A549 (cell line): Measurements from ENCODE around the gene CLCNKA. TPM values are rescaled to one million over a fixed set of nuclear protein-coding genes. Genes with fewer than 3 reads are reported as not detected.

Experiments
- ATAC-seq, 2 experiments: fragments of 200-7000 bp in 1 of 2; fragments of >200 bp in 1 of 2; cut with Nextera tagmentation in 1 of 2; cut with Tn5 transposase in 1 of 2; 3 replicates each; pipeline versions ENCODE4 v1.8.0 to v1.9.1; 2018 to 2020; ENCODE audit warnings: mild to moderate bottlenecking in 1 of 2, moderate library complexity in 1 of 2
- CTCF ChIA-PET: fragments of 300-600 bp; sonication (Branson Sonifier 250); formaldehyde crosslinking; extraction: SDS; loops from one replicate; lab custom pipeline; 2021; ENCODE audit warnings: antibody characterized with exemption, inconsistent platforms; lab: Yijun Ruan, JAX
- POLR2A ChIA-PET: fragments of 350-600 bp; formaldehyde crosslinking; extraction: SDS; loops from one replicate; lab custom pipeline; 2021; ENCODE audit warnings: antibody characterized with exemption, inconsistent platforms; lab: Yijun Ruan, JAX
- DNase-seq, 2 experiments: peaks; one replicate each; pipeline versions ENCODE4 v3.0.0 to v3.0.0-alpha.2; 2011 to 2016; ENCODE audit warnings: low read depth in 1 of 2, low spot score in 1 of 2
- FAIRE-seq: peaks from 2 replicates; lab custom pipeline; 2011; peaks lifted over from hg19 to GRCh38; lab: Jason Lieb, UNC
- H3K27ac ChIP-seq, 2 experiments: fragments of >200 bp; sonication (Bioruptor Twin); formaldehyde crosslinking; 3 replicates each; pipeline ENCODE4 v1.5.1; 2016 to 2017
- H3K4me1 ChIP-seq: fragments of >200 bp; sonication (Bioruptor Twin); formaldehyde crosslinking; 3 replicates; pipeline ENCODE4 v1.6.1; 2016
- H3K4me2 ChIP-seq: fragments of >200 bp; sonication (Bioruptor Twin); formaldehyde crosslinking; 3 replicates; pipeline ENCODE4 v1.6.1; 2016
- H3K4me3 ChIP-seq: fragments of >200 bp; sonication (Bioruptor Twin); formaldehyde crosslinking; 3 replicates; pipeline ENCODE4 v1.5.1; 2016
- H3K9me3 ChIP-seq: fragments of >200 bp; sonication (Bioruptor Twin); formaldehyde crosslinking; 3 replicates; pipeline ENCODE4 v1.6.1; 2016
- BHLHE40 ChIP-seq: IDR thresholded peaks from 2 replicates; pipeline ENCODE4 v1.6.1; 2012; ENCODE audit warnings: low read depth, low read length, inconsistent platforms
- CBX8 ChIP-seq: fragments of 200-600 bp; sonication (generic); IDR thresholded peaks from 2 replicates; pipeline ENCODE4 v1.6.1; 2016
- CEBPB ChIP-seq, 2 experiments: fragments of >200 bp in 1 of 2; sonication (Bioruptor Twin) in 1 of 2; formaldehyde crosslinking in 1 of 2; IDR thresholded peaks; 2 replicates each; pipeline ENCODE4 v1.6.1; 2012 to 2016
- FOSB ChIP-seq: fragments of 250-450 bp; sonication (Bioruptor Pico); IDR thresholded peaks from 2 replicates; pipeline ENCODE4 v1.5.0; 2020; ENCODE audit warnings: mild to moderate bottlenecking, moderate library complexity
- GATA3 ChIP-seq: IDR thresholded peaks from 2 replicates; pipeline ENCODE4 v1.6.1; 2012; ENCODE audit warnings: borderline replicate concordance
- HES2 ChIP-seq: fragments of >200 bp; sonication (Bioruptor Twin); formaldehyde crosslinking; IDR thresholded peaks from 2 replicates; pipeline ENCODE4 v1.6.1; 2016
- HEYL ChIP-seq: fragments of 250-450 bp; sonication (Bioruptor Pico); IDR thresholded peaks from 2 replicates; pipeline ENCODE4 v1.8.0; 2021; ENCODE audit warnings: mild to moderate bottlenecking, moderate library complexity
- HMGXB4 ChIP-seq: fragments of 250-450 bp; sonication (Bioruptor Pico); IDR thresholded peaks from 2 replicates; pipeline ENCODE4 v1.5.0; 2021; ENCODE audit warnings: mild to moderate bottlenecking, moderate library complexity, borderline replicate concordance
- HOXB5 ChIP-seq: fragments of 250-450 bp; sonication (Bioruptor Pico); IDR thresholded peaks from 2 replicates; pipeline ENCODE4 v1.5.0; 2020; ENCODE audit warnings: mild to moderate bottlenecking, moderate library complexity
- JUN ChIP-seq, 2 experiments: fragments of >200 bp; sonication (Bioruptor Twin); formaldehyde crosslinking; IDR thresholded peaks; 2 replicates in 1 of 2; 3 replicates in 1 of 2; pipeline ENCODE4 v1.6.1; 2016 to 2017
- KDM1A ChIP-seq: fragments of 200-600 bp; sonication (generic); IDR thresholded peaks from 2 replicates; pipeline ENCODE4 v1.6.1; 2016; ENCODE audit warnings: low read depth, mild to moderate bottlenecking
- MYC ChIP-seq: IDR thresholded peaks from 2 replicates; pipeline ENCODE4 v1.6.1; 2012; ENCODE audit warnings: mild to moderate bottlenecking, inconsistent platforms, low read length, improper control_type of control experiment, borderline replicate concordance
- PBX3 ChIP-seq: IDR thresholded peaks from 2 replicates; pipeline ENCODE4 v1.6.1; 2012
- POLR2A ChIP-seq: IDR thresholded peaks from 2 replicates; pipeline ENCODE4 v1.6.1; 2012; ENCODE audit warnings: mild to moderate bottlenecking, low read length
- POLR2AphosphoS2 ChIP-seq: conservative IDR thresholded peaks from 2 replicates; pipeline ENCODE4 v1.6.1; 2012; ENCODE audit warnings: low read length, improper control_type of control experiment, inconsistent platforms
- RAD21 ChIP-seq, 2 experiments: fragments of >200 bp in 1 of 2; sonication (Bioruptor Twin) in 1 of 2; formaldehyde crosslinking in 1 of 2; IDR thresholded peaks in 1 of 2; conservative IDR thresholded peaks in 1 of 2; 2 replicates in 1 of 2; 3 replicates in 1 of 2; pipeline ENCODE4 v1.6.1; 2012 to 2018; ENCODE audit warnings: inconsistent platforms in 1 of 2
- RARB ChIP-seq: fragments of 250-450 bp; sonication (Bioruptor Pico); IDR thresholded peaks from 2 replicates; pipeline ENCODE4 v1.8.0; 2021; ENCODE audit warnings: mild to moderate bottlenecking, moderate library complexity
- RFX5 ChIP-seq: fragments of 450-650 bp; IDR thresholded peaks from 2 replicates; pipeline ENCODE4 v1.7.1; 2014; ENCODE audit warnings: antibody characterized with exemption, mild to moderate bottlenecking, moderate library complexity
- RNF2 ChIP-seq: fragments of 200-600 bp; sonication (generic); IDR thresholded peaks from 2 replicates; pipeline ENCODE4 v1.6.1; 2016; ENCODE audit warnings: low read depth, mild to moderate bottlenecking, antibody characterized with exemption, moderate library complexity, borderline replicate concordance
- SREBF2 ChIP-seq: fragments of 450-650 bp; IDR thresholded peaks from 2 replicates; pipeline ENCODE4 v1.6.1; 2014; ENCODE audit warnings: mild to moderate bottlenecking, moderate library complexity
- ZC3H11A ChIP-seq: fragments of 450-650 bp; IDR thresholded peaks from 2 replicates; pipeline ENCODE4 v1.6.1; 2014; ENCODE audit warnings: antibody characterized with exemption, mild to moderate bottlenecking
- WGBS: methylation state at CpG from one replicate; pipeline ENCODE4 v1.1.6; 2017; ENCODE audit errors: missing lambda C conversion rate; 5-methylcytosine and 5-hydroxymethylcytosine counted together
- polyA plus RNA-seq, 4 experiments: library from polyadenylated mRNA; depleted of rRNA in 3 of 4; stranded (reverse); fragments of >200 nt; fragmentation: RNase III in 1 of 4; extraction: RNeasy Plus Mini Kit Qiagen cat#74134 plus additional on column Dnase treatment in 1 of 4; gene quantifications; 2 replicates in 3 of 4; 3 replicates in 1 of 4; pipeline ENCODE4 v1.2.3, GENCODE V29; 2011 to 2017

Gene CLCNKA
- polyA plus RNA-seq, 2 of the 4 experiments (the other 2 are of a cell fraction): 0.06 TPM; not detected in 1

- WGBS: 68% methylated on average over 6 of the region's 7 CpGs
- H3K27ac ChIP-seq: no peak overlapping the region
- FAIRE-seq: no peak
- H3K4me2 ChIP-seq: no peak overlapping the region
- DNase-seq: no peak
- ChIA-PET POLR2A (no interaction called here), CTCF (interaction anchor here (0.6 kb wide), 1 partner anchor 161 kb away, joined by 6 read pairs; no protein-coding TSS in a partner anchor)
- no peaks in the 10 kb centered on the region for H3K4me1 ChIP-seq
- ATAC-seq: no peak
- H3K9me3 ChIP-seq: no peaks in the 10 kb centered on the region
- no peak overlapping the region for H3K4me3 ChIP-seq
- no peak for TF ChIP-seq RAD21 (conservative IDR thresholded peaks at IDR 0.05 in 1 of 2, IDR thresholded peaks at IDR 0.05 in 1 of 2)
- TF ChIP-seq HMGXB4 (CRISPR knock-in tag): no peak
- TF ChIP-seq POLR2AphosphoS2: no peak
- no peak for TF ChIP-seq ZC3H11A
- no peak for TF ChIP-seq HOXB5 (CRISPR knock-in tag)
- TF ChIP-seq PBX3: no peak
- TF ChIP-seq BHLHE40: no peak
- no peak for TF ChIP-seq RNF2
- TF ChIP-seq CBX8: no peak
- TF ChIP-seq RARB (CRISPR knock-in tag): no peak
- TF ChIP-seq HES2: no peak
- no peak for TF ChIP-seq KDM1A
- no peak for TF ChIP-seq MYC
- TF ChIP-seq JUN (IDR thresholded peaks at IDR 0.05): no peak
- no peak for TF ChIP-seq POLR2A
- TF ChIP-seq CEBPB (IDR thresholded peaks at IDR 0.05): no peak
- TF ChIP-seq HEYL (CRISPR knock-in tag): no peak
- no peak for TF ChIP-seq RFX5
Observed at GRCh38 chr1:15992187-15992553, 29.7 kb upstream of the CLCNKA start.

GRCh38 chr1:15992582-15993500, 29.0 kb upstream of the CLCNKA start:
- Histone ChIP-seq H3K27ac (no peak overlapping the region), H3K4me2 (no peak overlapping the region), H3K9me3 (no peaks in the 10 kb centered on the region), H3K4me1 (no peaks in the 10 kb centered on the region), H3K4me3 (no peak overlapping the region)
- FAIRE-seq (no peak), DNase-seq (no peak), ATAC-seq (no peak)
- no peak for TF ChIP-seq SREBF2
- POLR2A ChIA-PET: no interaction called here
- CTCF ChIA-PET: interaction anchor here (0.6 to 2.5 kb wide), 3 partner anchors 161 to 177 kb away, joined by 4 to 13 read pairs (median 6); no protein-coding TSS in a partner anchor
- WGBS: 83% methylated on average over 3 of the region's 17 CpGs

GRCh38 chr1:15993666-15994065, 28.2 kb upstream of the CLCNKA start:
- Histone ChIP-seq H3K9me3 (no peaks in the 10 kb centered on the region), H3K4me1 (no peaks in the 10 kb centered on the region), H3K27ac (no peak overlapping the region), H3K4me3 (no peak overlapping the region), H3K4me2 (no peak overlapping the region)
- TF ChIP-seq GATA3: no peak
- TF ChIP-seq FOSB (CRISPR knock-in tag): no peak
- ATAC-seq (no peak), DNase-seq (no peak), FAIRE-seq (no peak)
- POLR2A ChIA-PET: no interaction called here
- WGBS: 20% methylated on average over 2 of the region's 15 CpGs
- CTCF ChIA-PET: interaction anchor here (1.0 to 2.5 kb wide), 10 partner anchors 16 to 200 kb away, joined by 3 to 13 read pairs (median 4); no protein-coding TSS in a partner anchor
